ENCODE measurements around the gene PLCH1. TPM values are rescaled to one million over a fixed set of nuclear protein-coding genes. Genes with fewer than 3 reads are reported as not detected.

The PLCH1 gene
- total RNA-seq, 1 experiment from 2014 or later: 3.8 TPM

- Histone ChIP-seq H3K9me2 (ENCODE audit: insufficient read depth) (no peaks in the 10 kb centered on the region), H3K4me2 (ENCODE audit: low read length) (no peak overlapping the region), H3K27ac (ENCODE audit: low read depth, low read length) (no peak overlapping the region), H3K4me1 (ENCODE audit: control insufficient read depth in 1 of 2, insufficient read depth in 2 of 2, low read length in 2 of 2) (no peaks in the 10 kb centered on the region), H3K9me3 (ENCODE audit: control insufficient read depth in 1 of 2, insufficient read depth in 1 of 2, low read depth in 1 of 2, low read length in 2 of 2) (no peaks in the 10 kb centered on the region), H3K79me2 (ENCODE audit: insufficient read depth, low read length) (no peaks in the 10 kb centered on the region), H3K36me3 (ENCODE audit: control insufficient read depth in 1 of 2, insufficient read depth in 2 of 2, low read length in 2 of 2) (no peaks in the 10 kb centered on the region), H3K4me3 (replicated peaks in 1 of 2; ENCODE audit: low read depth in 1 of 2, low read length in 2 of 2) (no peak overlapping the region), H3K27me3 (ENCODE audit: insufficient read depth, low read length) (no peaks in the 10 kb centered on the region), H2AFZ (ENCODE audit: low read depth, low read length, poor library complexity, severe bottlenecking) (no peak overlapping the region), H4K20me1 (ENCODE audit: insufficient read depth) (no peaks in the 10 kb centered on the region), H3K9ac (ENCODE audit: low read length) (no peak overlapping the region)
- intact Hi-C loops (cut with micrococcal nuclease): no loop called here
- BruUV-seq (replicated peaks): no TSS peak
- DNase-seq (ENCODE audit: low read depth, low spot score): no peak
- ChIA-PET CTCF (no interaction called here), RAD21 (ENCODE audit: low non-redundant PET in 1 of 2, low total read pairs in 2 of 2, uncharacterized antibody in 2 of 2, unreplicated experiment in 2 of 2) (no interaction called here), POLR2A (no interaction called here)
- TF ChIP-seq YY1 (IDR thresholded peaks at IDR 0.05; ENCODE audit: extremely low read depth, insufficient replicate concordance, low read depth, low read length) (no peak), MAX (IDR thresholded peaks at IDR 0.05) (no peak), POLR2A (IDR thresholded peaks at IDR 0.05; ENCODE audit: borderline replicate concordance, extremely low read depth, insufficient read depth, insufficient read length) (no peak), SRF (IDR thresholded peaks at IDR 0.05; ENCODE audit: low read depth) (no peak), SIN3A (IDR thresholded peaks at IDR 0.05; ENCODE audit: low read depth) (no peak), ZNF274 (IDR thresholded peaks at IDR 0.05; ENCODE audit: low read depth, low read length) (no peak)
- no peak for ATAC-seq
These were observed 12.7 kb upstream of the PLCH1 start for GRCh38 chr3:155757577-155757976.

GRCh38 chr3:155753038-155753639 lies 8.3 kb upstream of the PLCH1 start:
- no TSS peak for BruUV-seq (replicated peaks)
- DNase-seq (ENCODE audit: low read depth, low spot score) (no peak), ATAC-seq (peak; percentile 81)
- H2AFZ ChIP-seq (ENCODE audit: low read depth, low read length, poor library complexity, severe bottlenecking): no peak overlapping the region
- peaks cover 0 to 8% of the 10 kb centered on the region in 2 experiments; a peak in 3 of 4 replicates for H3K4me1 ChIP-seq (ENCODE audit: control insufficient read depth in 1 of 2, insufficient read depth in 2 of 2, low read length in 2 of 2)
- no peaks in the 10 kb centered on the region for H3K9me3 ChIP-seq (ENCODE audit: control insufficient read depth in 1 of 2, insufficient read depth in 1 of 2, low read depth in 1 of 2, low read length in 2 of 2)
- no peaks in the 10 kb centered on the region for H3K79me2 ChIP-seq (ENCODE audit: insufficient read depth, low read length)
- ChIA-PET RAD21 (ENCODE audit: low non-redundant PET in 1 of 2, low total read pairs in 2 of 2, uncharacterized antibody in 2 of 2, unreplicated experiment in 2 of 2) (no interaction called here), POLR2A (no interaction called here), CTCF (no interaction called here)
- H3K9me2 ChIP-seq (ENCODE audit: insufficient read depth): no peaks in the 10 kb centered on the region
- H3K4me2 ChIP-seq (ENCODE audit: low read length): no peak overlapping the region
- H3K4me3 ChIP-seq (replicated peaks in 1 of 2; ENCODE audit: low read depth in 1 of 2, low read length in 2 of 2): no peak overlapping the region
- intact Hi-C loops (cut with micrococcal nuclease): loop anchor here (5.0 kb wide), 1 partner anchor 244 kb away; no protein-coding TSS in a partner anchor
- no peaks in the 10 kb centered on the region for H3K27me3 ChIP-seq (ENCODE audit: insufficient read depth, low read length)
- no peak overlapping the region for H3K27ac ChIP-seq (ENCODE audit: low read depth, low read length)
- no peaks in the 10 kb centered on the region for H4K20me1 ChIP-seq (ENCODE audit: insufficient read depth)
- H3K36me3 ChIP-seq (ENCODE audit: control insufficient read depth in 1 of 2, insufficient read depth in 2 of 2, low read length in 2 of 2): no peaks in the 10 kb centered on the region
- no peak overlapping the region for H3K9ac ChIP-seq (ENCODE audit: low read length)
- peak; percentile 79 for TF ChIP-seq RAD21 (IDR thresholded peaks at IDR 0.05; ENCODE audit: low read depth)
- peak; percentile 47 to 74 (median 74); a peak in 5 of 6 replicates for TF ChIP-seq CTCF (IDR thresholded peaks at IDR 0.05 in 2 of 3, conservative IDR thresholded peaks at IDR 0.05 in 1 of 3; ENCODE audit: borderline replicate concordance in 1 of 3, insufficient read depth in 1 of 3, low read depth in 2 of 3, low read length in 2 of 3)
- no peak for TF ChIP-seq SRF (IDR thresholded peaks at IDR 0.05; ENCODE audit: low read depth)
